GM18907 (cell line): ENCODE results near the gene LEO1.
A peak's percentile ranks its signal among the peaks of the same experiment; 100 is the strongest.
"Not testable (repeated sequence)": the region's sequence is repeated elsewhere in the genome, so short reads cannot be mapped to it uniquely, and the experiment has no call there.

Source experiments
- ATAC-seq: cut with Tn5 transposase; IDR thresholded peaks from one replicate; pipeline ENCODE4 v1.9.1; 2021; ENCODE audit warnings: mild to moderate bottlenecking, moderate library complexity; ENCODE audit not compliant: unreplicated experiment

Gene LEO1

DNA sequence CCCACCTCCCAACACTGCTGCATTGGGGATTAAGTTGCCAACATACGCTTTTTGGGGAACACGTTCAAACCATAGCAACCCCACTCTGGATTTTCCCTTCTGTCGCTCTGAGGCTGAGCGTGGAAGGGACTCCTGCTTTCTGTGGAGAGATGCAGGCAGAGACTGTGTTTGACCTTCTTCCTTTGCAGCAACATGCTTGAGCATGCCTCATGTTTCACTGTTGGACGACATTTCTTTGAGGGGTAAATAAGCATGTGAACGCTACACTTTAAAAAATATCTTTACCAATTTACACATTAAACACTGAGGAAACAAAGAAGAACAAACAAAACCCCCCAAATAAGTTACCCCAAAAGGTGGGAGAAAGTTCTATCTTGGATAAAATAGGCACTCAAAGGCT lies 33.2 kb upstream of the LEO1 start:
- ATAC-seq, result no peak

DNA sequence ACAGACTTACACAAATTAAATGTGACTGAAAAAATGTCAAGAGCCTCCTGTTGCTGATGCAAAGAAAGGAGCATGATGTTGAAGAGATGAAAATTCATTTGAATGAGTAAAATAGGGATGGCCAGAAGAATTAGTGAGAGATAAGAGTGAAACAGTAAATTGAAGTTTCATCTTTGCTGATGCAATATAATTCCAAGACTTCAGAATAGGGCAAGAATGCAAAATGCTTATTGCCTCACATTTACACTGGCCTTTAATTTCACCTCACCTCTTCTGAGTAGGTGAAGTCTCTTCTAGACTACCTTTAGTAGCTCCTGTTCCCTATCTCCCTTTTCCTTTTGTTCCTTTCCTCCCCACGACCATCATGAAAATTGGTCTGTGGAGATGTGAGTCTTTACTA lies 32.1 kb upstream of the LEO1 start:
- no peak for ATAC-seq

- not testable (repeated sequence) for ATAC-seq
Measured at GRCh38 chr15:52003089-52003488, 31.5 kb upstream of the LEO1 start.

- no peak for ATAC-seq
Measured at GRCh38 chr15:52002351-52002750, 30.8 kb upstream of the LEO1 start.

GRCh38 chr15:51992953-51993352 lies 21.4 kb upstream of the LEO1 start:
- no peak for ATAC-seq

- no peak for ATAC-seq
Measured at GRCh38 chr15:51991141-51991540, 19.6 kb upstream of the LEO1 start.

DNA sequence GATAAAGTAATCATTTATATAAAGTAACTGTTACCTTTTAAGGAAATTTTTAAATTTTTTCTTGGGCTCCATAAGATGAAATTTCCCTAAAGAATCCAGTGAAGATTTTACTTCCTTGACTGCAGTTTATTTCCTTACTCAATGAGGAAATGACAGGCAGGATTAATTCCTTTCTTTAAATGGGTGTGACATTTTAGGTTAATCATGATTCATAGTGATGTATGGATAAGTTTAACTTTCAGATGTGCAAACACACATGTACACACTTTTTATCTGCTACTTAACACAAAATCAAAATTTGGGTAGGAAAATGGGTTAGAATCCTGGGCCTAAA lies 11.2 kb upstream of the LEO1 start:
- no peak for ATAC-seq

DNA sequence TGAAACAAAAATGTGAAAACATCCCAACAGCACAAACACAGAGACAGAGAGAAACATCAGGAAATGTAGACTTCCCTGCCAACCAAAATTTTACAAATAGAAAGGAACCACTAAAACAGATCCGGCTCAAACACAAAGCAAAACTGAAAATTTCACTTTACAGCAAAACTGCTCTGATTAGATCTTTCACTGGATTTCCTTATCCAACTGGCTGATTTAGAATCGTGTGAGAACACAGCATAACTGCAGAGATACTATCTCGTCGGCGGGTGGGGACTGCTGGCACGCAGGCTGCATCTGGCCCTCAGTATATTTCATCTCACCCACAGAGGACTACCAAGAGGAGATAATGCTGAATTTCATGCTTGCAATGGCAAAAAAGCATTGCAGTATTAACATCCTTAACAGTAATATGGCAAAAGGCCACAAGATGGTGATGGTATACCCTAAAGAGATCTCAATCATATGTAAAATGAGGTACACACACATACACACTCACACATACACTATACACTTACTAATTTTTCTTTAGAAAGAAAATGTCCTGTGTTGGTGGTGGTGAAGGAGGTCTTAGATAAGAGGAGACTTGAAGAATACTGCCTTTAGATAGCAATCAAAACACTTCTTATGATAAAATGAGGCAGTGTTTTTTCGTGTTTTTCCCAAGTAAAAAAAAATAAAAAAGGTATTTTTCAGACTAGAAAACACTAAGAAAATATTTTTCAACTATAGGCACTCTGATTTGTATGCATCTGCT lies 10.6 kb upstream of the LEO1 start:
- peak; percentile 94 for ATAC-seq

GRCh38 chr15:51973775-51974174 lies 2.2 kb upstream of the LEO1 start:
- no peak for ATAC-seq

- ATAC-seq, result no peak
Measured at GRCh38 chr15:51973220-51973619, 1.6 kb upstream of the LEO1 start.

GRCh38 chr15:51971032-51971374 lies 575 bp downstream of the LEO1 start:
- peak; percentile 22 for ATAC-seq

DNA sequence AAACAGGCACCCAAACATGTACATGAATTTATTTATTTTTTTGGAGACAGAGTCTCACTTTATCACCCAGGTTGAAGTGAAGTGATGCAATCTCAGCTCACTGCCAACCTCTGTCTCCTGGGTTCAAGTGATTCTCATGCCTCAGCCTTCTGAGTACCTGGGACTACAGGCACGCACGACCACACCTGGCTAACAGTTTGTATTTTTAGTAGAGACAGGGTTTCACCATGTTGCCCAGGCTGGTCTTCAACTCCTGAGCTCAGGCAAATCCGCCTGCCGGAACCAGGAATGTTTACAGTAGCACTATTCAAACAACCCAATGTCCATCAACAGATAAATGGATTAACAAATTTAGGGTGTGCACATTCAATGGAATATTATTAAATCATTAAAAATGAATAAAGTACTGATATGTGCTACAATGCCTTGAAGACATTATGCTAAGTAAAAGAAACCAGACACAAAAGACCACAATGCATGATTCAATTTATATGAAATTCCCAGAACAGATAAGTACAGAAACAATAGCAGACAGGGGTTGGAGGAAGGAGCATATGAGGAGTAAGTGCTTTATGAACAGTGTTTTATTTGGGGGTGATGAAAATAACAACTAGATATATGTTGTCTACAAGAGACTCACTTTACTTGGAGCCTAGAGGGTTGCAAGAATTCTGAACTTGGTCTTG lies 1.3 kb downstream of the LEO1 start:
- ATAC-seq, result no peak

DNA sequence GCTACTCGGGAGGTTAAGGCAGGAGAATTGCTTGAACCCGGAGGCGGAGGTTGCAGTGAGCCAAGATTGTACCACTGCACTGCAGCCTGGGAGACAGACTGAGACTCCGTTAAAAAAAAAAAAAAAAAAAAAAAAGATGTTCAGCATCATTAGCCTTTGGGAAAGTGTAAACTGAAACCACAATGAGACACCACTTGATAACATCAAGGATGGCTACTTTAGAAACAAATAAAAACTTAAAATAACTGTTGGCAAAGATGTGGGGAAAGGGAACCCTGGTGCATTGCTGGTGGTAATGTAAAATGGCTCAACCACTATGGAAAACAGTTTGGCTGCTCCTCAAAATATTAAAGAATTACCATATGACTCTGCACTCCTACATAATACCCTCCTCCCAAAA lies 1.9 kb downstream of the LEO1 start:
- no peak for ATAC-seq

DNA sequence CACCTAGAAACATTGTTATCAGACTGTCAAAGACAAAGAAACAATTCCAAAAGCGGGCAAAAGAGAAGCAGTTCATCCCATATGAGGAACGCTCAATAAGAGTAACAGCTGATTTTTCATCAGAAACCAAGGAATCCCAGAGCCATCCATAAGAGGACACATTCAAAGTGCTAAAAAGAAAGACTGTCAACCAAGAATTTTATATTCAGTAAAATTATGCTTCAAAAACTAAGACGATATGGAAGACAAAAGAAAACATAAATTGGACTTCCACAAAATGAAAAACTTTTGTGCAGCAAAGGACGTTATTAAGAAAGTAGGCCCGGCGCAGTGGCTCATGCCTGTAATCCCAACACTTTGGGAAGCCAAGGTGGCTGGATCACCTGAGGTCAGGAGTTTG lies 4.0 kb downstream of the LEO1 start:
- ATAC-seq, result no peak

DNA sequence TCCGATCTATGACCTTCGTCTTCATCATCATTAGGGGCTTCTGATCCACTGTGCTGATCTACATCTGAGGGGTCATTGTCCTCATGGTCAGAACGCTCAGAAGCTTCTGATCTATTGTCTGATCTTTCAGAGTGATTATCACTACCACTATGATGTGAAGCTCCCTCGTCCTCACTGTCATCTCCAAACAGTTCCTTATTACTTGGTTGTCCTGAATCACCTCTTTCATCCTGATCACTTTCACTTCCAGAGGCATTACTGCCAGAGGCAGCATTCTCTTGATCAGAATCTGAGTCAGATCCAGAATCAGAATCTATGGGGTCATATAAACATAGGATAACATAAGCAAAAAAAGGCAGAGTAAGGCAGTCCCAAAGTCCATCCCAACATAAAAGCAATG lies 5.4 kb downstream of the LEO1 start:
- no peak for ATAC-seq

GRCh38 chr15:51965691-51966090 lies 5.9 kb downstream of the LEO1 start:
- no peak for ATAC-seq

- no peak for ATAC-seq
Measured at GRCh38 chr15:51955504-51955903, 16.1 kb downstream of the LEO1 start.

- no peak for ATAC-seq
Measured at GRCh38 chr15:51952805-51953204, 18.8 kb downstream of the LEO1 start.

- ATAC-seq, result no peak
Measured at GRCh38 chr15:51947124-51947523, 24.5 kb downstream of the LEO1 start.

GRCh38 chr15:51939216-51939615 lies 32.4 kb downstream of the LEO1 start:
- ATAC-seq, result no peak

- no peak for ATAC-seq
Measured at GRCh38 chr15:51938286-51938685, 33.3 kb downstream of the LEO1 start.

GRCh38 chr15:51936105-51936478 lies 35.5 kb downstream of the LEO1 start:
- no peak for ATAC-seq
